HG02885 (cell line): Measurements from ENCODE around the gene CNTD1.

Source experiments
- ATAC-seq: cut with Tn5 transposase; IDR thresholded peaks from one replicate; pipeline ENCODE4 v1.9.1; 2021; ENCODE audit warnings: mild to moderate bottlenecking; ENCODE audit not compliant: unreplicated experiment, poor library complexity

CNTD1 gene

GRCh38 chr17:42779304-42779935 lies 19.2 kb upstream of the CNTD1 start:
- no peak for ATAC-seq

GRCh38 chr17:42779936-42780850 lies 18.5 kb upstream of the CNTD1 start, which contains the start of gene WNK4:
WNK4 (plus strand) TSS chr17:42780610; CDS start chr17:42780699, 89 bp downstream.
- no peak for ATAC-seq

DNA sequence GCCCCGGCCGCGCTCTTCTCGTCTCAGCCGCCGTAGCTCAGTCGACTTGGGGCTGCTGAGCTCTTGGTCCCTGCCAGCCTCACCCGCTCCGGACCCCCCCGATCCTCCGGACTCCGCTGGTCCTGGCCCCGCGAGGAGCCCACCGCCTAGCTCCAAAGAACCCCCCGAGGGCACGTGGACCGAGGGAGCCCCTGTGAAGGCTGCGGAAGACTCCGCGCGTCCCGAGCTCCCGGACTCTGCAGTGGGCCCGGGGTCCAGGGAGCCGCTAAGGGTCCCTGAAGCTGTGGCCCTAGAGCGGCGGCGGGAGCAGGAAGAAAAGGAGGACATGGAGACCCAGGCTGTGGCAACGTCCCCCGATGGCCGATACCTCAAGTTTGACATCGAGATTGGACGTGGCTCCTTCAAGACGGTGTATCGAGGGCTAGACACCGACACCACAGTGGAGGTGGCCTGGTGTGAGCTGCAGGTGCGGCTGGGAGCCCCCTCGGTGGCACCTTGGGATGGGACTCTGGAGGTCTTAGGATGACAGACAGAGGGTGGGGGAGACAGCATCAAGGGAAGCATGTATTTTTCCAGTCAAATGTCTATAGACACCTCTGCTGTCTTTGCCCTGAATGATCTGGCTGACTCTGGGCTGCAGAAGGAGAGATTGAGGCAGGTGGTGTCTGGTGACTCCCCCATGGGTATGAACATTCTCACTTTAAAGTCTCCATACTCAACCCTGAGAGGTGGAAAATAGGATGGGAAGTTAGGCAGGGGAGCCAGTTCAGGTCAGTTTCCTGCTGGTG lies 17.6 kb upstream of the CNTD1 start:
- ATAC-seq = no peak

DNA sequence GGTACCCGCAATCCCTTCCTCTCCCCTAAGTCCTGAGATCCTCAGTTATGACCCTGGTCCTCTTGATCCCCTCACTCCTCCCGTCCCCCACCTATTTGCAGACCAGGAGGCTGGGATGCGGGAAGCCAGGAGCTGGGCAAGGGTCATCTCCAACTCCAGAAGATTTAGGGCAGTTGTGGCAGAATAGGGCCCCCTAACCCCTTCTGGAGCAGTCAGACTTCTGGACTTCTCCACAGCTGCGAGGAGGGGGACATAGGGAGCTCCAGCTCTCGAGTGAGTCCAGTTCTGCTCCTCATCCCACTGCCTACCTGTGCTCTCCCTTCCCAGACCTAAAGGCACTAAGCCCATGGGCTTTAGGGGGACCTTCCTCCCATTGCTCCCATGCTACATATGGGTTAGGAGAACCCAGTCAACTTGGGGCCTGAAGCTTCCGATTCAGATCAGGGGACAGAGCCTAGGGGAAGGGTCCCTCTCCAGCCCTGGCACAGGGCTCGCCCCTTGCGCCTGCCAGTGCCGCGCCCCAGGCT lies 17.0 kb upstream of the CNTD1 start:
- no peak for ATAC-seq

GRCh38 chr17:42782166-42783061 lies 16.2 kb upstream of the CNTD1 start:
- no peak for ATAC-seq

- ATAC-seq = no peak
Measured at GRCh38 chr17:42783062-42783790, 15.4 kb upstream of the CNTD1 start.

- ATAC-seq = no peak
Measured at GRCh38 chr17:42783791-42784138, 14.9 kb upstream of the CNTD1 start.

- ATAC-seq = no peak
Measured at GRCh38 chr17:42784409-42784808, 14.3 kb upstream of the CNTD1 start.

DNA sequence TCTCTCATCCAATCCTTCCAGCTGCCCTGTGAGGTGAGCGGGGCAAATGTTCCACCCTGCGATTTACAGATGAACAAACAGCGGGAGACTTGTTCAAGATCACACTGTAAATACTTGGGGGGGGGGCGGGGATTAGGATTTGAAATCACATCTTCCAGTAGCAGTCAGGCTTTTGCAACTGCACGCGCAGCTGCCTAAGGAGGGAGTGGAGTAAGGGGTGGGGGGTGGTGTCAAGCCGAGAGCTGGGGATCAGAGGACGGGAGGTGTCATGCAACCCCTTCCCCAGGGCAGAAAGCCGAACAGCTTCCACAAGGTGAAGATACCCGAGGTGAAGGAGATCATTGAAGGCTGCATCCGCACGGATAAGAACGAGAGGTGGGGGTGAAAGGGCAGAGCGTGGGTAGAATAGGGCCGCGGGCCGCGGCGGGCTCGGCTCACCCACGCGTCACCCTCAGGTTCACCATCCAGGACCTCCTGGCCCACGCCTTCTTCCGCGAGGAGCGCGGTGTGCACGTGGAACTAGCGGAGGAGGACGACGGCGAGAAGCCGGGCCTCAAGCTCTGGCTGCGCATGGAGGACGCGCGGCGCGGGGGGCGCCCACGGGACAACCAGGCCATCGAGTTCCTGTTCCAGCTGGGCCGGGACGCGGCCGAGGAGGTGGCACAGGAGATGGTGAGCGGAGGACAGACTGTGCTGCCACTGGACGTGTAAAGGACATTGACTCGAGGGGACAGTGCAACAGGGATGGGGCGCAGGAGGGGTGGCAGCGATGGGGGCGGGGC lies 13.7 kb upstream of the CNTD1 start:
- ATAC-seq = no peak

DNA sequence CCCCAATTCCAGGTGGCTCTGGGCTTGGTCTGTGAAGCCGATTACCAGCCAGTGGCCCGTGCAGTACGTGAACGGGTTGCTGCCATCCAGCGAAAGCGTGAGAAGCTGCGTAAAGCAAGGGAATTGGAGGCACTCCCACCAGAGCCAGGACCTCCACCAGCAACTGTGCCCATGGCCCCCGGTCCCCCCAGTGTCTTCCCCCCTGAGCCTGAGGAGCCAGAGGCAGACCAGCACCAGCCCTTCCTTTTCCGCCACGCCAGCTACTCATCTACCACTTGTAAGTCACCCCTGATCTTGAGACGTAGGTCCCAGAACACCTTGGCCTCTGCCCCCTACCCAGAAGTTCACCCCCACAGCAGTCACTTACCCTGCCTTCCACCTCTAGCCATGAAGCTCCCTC lies 11.4 kb upstream of the CNTD1 start:
- ATAC-seq = no peak

DNA sequence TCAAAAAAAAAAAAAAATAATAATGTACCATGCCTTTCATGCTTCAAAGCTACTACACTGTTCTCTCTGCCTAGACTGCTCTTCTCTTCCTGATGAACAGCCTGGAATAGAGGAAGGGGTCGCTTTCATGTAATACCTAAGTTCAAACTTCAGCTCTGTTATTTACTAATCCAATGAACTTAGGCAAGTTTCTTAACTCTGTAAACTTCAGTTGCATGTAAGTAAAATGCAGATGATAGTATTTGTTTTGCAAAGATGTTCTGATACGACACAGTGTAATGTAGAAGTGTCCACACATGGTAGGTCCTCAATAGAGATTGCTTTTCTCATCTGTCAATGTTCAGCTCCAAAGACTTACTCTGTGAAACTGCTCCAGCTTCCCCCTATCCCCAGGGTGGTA lies 6.7 kb upstream of the CNTD1 start:
- no peak for ATAC-seq

DNA sequence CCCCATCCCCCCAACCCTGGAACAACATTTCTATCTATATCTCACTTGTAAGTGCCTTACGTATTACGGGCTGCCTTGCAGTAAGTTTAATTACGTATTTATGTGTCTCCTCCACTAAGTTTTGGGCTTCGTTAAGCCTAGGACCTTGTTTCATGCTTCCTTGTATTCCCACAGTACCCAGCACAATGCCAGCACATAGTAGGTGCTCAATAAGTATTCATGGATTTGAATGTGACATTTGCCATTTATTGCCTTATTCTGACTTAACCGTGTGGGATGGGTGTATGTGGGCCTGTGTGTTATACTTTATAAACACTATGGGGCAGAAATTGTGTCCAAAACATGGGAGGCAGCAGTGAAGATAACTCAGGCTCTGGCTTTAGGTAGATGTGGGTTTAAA lies 6.1 kb upstream of the CNTD1 start:
- no peak for ATAC-seq

- no peak for ATAC-seq
Measured at GRCh38 chr17:42795061-42795460, 3.6 kb upstream of the CNTD1 start.

- ATAC-seq = no peak
Measured at GRCh38 chr17:42795465-42795864, 3.2 kb upstream of the CNTD1 start.

DNA sequence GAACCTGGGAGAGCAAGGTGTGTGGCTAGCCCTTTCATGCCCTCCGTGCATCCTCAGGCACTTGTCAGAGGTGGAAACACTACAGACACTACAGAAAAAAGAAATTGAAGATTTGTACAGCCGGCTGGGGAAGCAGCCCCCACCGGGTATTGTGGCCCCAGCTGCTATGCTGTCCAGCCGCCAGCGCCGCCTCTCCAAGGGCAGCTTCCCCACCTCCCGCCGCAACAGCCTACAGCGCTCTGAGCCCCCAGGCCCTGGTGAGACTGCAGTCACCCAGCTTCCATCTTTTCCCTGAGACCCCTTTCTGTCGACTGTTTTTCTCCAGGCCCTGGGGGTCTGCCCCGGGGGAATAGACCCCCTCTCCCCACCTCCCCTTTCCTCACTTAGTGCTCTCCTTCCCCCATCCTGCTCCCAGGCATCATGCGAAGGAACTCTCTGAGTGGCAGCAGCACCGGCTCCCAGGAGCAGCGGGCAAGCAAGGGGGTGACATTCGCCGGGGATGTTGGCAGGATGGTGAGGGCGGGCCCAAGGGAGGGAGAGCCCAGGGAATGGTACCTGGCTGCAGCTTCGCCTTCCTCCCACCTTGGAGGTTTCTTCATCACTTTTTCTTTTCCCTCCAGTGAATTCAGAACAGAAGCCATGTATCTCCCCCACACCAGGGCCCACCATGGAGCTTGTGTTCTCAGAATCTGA lies 2.4 kb upstream of the CNTD1 start:
- ATAC-seq = no peak

DNA sequence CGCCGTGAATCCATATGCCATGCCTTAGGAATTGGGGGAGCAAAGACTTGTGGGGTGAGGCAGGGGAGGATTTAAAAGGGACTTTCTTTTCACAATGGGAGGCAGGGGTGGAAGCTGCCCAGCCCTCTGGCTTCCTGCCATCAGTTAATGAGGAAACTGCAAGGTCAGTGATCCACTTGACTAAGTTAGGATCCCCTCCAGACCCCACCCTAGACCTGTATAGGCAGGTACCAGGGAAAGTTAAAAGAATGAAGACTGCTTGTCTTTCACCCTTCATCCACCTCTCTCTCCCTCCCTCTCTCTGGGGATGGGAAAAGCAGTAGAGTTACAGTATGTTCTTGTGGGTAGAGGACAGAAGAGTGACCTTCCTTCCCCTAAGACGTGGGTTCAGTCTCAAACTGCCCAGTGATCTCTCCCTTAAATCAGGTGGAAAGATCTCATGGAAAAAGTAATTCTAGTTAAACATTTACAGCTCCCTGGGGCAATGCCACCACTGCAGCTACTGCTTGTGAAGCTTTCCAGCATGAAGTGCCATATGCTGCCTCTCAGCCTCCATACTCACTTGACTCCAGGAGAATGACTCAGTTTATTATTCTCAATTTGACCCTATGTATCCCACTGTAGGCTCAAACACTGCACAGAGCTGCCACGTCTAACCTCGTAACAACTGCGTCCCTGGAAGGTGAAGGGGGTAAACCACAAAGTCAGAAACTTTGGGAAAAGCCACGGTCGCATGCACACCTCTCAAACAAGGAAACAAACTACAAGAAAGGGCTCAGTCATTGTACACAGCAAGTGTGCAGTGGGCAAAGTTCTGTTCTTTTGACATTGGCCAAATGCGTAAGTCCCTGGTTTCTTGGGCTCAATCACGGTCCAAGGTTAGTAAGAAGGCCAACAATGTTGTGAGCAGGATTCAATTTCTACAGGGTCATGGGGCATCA lies 1.3 kb upstream of the CNTD1 start:
- no peak for ATAC-seq

DNA sequence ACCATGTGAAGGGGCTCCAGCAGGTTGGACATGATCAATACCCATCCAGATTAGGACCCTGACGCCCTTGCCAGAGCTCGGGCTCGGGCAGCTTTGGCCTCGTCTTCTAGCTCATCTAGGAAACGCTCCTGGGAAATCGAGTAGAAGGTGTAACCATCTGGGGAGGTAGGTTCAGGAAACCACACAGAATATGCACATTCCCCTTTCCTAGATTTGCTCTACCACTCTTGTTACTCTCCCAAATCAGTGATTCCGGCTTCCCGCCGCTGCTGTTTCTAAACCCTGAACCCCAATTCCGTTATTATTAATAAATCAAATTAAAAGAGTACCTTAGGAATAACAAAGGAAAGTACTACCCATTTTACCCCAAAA lies 664 bp upstream of the CNTD1 start:
- no peak for ATAC-seq
